Retina (tissue), 1 donor: Measurements from ENCODE around the gene CPT1C.
"Not testable (repeated sequence)": the region's sequence is repeated elsewhere in the genome, so short reads cannot be mapped to it uniquely, and the experiment has no call there.

ENCODE experiments used
- DNase-seq: peaks from one replicate; pipeline ENCODE4 v3.0.0-alpha.2; 2016

CPT1C gene

DNA sequence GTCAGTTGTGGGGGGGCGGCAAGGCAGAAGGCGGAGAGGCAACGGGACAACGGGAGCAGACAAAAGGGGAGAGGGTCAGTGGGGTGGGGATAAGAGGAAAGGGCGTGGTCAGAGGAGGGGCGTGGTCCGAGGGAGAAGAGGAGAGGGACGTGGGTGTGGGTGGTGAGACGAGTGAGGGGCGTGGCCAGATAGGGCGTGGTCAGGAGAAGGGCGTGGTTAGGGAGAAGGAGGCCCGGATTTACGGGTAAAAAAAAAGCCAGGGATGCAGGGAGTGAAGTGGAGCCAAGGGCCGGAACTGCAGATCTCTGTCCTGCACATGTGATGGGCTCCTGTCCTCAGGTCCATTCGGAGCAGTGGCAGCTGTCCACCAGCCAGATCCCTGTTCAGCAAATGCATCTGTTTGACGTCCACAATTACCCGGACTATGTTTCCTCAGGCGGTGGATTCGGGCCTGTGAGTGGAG is 21.5 kb downstream of the CPT1C start:
- DNase-seq: no peak

DNA sequence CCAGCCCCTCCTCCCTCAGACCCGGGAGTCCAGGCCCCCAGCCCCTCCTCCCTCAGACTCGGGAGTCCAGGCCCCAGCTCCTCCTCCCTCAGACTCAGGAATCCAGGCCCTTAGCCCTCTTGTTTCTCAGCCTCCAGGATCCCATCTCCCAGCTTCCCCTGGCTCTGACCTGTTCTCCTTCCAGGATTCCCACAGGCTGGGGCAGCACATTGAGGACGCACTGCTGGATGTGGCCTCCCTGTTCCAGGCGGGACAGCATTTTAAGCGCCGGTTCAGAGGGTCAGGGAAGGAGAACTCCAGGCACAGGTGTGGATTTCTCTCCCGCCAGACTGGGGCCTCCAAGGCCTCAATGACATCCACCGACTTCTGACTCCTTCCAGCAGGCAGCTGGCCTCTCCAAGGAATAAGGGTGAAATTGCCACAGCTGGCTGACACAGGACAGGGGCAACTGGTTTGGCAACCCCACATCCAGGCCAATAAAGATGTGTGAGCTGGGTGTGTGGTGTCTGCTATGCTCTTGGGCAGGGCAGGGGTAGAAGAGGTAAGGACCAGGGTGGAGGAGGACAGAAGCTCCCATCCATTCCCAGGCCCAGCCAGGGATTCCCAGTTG is 22.4 kb downstream of the CPT1C start:
- DNase-seq: no peak

- no peak for DNase-seq
Observed at GRCh38 chr19:49716154-49716553, 25.2 kb downstream of the CPT1C start.

GRCh38 chr19:49718511-49718910 is 27.6 kb downstream of the CPT1C start:
- DNase-seq: no peak

- no peak for DNase-seq
Observed at GRCh38 chr19:49718991-49719390, 28.1 kb downstream of the CPT1C start.

- DNase-seq: not testable (repeated sequence)
Observed at GRCh38 chr19:49719420-49719819, 28.5 kb downstream of the CPT1C start.

- no peak for DNase-seq
Observed at GRCh38 chr19:49727217-49728030, 36.5 kb downstream of the CPT1C start.

DNA sequence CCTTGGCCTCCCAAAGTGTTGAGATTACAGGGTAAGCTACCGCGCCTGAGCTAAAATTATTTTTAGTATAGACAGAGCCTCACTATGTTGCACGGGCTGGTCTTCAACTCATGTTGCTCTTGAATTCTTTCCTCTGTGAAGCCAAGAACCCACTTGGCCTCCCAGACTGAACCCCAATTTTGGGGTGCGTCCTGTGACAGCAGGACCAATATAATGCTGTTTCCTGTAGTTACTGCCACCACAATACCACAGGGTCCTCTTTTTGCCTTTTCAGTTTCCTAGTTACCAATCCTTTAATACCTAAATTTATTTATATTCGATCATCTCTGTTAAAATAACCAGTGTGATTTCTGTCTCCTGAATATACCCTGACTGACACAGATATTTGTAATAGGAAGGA is 39.2 kb downstream of the CPT1C start:
- DNase-seq: no peak

DNA sequence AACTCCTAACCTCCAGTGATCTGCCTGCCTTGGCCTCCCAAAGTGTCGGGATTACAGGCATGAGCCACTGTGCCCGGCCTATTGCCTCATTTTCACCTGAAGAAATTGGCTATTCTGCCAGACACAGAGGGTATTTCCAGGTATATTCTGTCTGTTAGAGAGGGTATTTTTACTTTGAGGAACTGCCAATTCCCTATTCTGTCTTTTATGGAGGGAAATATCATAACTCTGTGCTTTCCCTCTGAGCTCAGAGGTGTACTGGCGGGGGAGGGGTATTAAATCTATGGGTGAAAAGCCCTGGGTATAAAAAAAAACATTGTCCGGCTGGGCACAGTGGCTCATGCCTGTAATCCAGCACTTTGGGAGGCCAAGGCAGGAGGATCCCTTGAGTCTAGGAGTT is 47.4 kb downstream of the CPT1C start:
- DNase-seq: no peak

DNA sequence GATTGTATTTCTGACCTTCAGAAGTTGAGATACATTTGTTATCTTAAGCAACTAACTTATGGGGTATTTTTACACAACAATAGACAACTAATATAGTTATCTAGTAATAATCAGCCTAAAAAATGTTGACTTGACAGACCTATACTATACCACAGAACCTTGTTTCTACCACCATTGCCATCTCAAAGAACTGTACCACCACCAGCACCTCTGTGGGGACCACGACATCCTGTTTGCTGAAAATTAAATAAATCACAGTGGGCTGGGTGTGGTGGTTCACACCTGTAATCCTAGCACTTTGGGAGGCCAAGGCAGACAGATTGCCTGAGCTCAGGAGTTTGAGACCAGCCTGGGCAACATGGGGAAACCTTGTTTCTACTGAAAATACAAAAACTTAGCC is 48.2 kb downstream of the CPT1C start:
- DNase-seq: no peak

- no peak for DNase-seq
Observed at GRCh38 chr19:49739933-49740332, 49.0 kb downstream of the CPT1C start.

GRCh38 chr19:49741210-49741844 is 50.4 kb downstream of the CPT1C start:
- DNase-seq: no peak

GRCh38 chr19:49744946-49745381 is 54.0 kb downstream of the CPT1C start:
- DNase-seq: no peak

GRCh38 chr19:49746206-49746958 is 55.5 kb downstream of the CPT1C start:
- DNase-seq: peak; percentile 29

DNA sequence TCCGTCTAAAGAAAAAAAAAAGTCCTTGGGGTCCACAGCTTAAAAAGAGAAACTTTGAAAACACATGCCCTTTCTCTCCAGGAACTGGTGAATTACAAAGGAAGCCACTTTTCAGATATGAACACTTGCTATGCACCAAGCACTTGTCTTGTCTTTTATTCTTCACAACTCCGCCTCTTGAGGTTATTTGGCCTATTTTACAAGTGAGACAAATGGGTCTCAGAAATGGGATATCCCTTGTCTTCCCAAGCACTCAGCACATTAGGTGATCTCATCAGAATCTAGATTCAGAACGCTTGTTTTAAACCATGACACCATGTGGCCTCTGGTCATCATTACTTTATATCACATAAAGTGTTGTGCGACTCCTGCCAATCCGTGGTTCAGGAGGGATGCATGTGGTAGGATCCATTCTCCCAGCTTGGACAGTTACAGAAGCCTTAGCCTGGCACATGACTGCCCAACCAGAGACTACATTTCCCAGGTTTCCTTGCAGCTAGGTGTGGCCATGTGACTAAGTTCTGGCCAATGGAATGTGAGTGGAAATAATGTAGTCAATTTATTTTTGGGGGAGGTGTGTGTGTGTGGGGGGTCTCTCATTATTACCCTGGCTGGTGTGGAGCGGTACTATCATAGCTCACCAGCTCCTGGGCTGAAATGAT is 58.3 kb downstream of the CPT1C start:
- no peak for DNase-seq

DNA sequence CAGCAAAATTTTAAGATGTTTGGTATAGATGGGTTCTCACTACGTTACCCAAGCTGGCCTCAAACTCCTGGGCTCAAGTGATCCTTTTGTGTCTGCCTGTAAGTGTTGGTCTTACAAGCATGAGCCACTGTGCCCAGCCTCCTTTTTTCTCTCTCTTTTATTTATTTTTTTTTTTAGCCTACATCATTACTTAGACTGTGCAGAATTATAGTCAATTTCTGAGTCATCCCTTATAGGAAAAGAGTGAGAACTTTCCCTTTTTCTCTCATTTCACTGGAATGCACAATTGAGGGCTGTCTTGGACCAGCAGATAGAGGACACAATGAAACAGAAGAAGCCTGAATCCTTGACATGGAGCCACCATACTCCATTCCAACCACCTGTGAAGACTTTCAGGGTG is 58.9 kb downstream of the CPT1C start:
- no peak for DNase-seq

- DNase-seq: no peak
Observed at GRCh38 chr19:49752701-49753100, 61.8 kb downstream of the CPT1C start.

GRCh38 chr19:49755956-49756355 is 65.0 kb downstream of the CPT1C start:
- DNase-seq: no peak

GRCh38 chr19:49758292-49758691 is 67.4 kb downstream of the CPT1C start:
- DNase-seq: no peak

DNA sequence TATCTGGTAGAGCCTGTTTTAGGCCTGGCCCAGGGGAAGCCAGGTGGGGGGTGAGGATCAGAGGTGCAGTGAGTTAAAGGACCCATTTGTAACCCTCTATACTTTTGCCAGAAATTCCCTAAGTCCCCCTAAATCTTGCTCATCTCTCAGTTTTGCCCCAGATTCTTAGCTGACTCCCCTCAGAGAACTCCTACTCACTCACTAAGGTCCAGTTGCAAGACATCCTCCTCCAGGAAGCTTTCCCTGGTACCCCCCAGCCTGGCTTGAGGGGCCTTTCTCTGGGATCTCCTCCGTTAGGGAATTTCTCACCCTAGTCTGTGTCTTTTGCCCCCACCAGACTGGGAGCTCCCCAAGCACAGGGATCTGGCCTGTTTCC is 70.3 kb downstream of the CPT1C start:
- no peak for DNase-seq

GRCh38 chr19:49761625-49762311 is 70.9 kb downstream of the CPT1C start:
- no peak for DNase-seq

DNA sequence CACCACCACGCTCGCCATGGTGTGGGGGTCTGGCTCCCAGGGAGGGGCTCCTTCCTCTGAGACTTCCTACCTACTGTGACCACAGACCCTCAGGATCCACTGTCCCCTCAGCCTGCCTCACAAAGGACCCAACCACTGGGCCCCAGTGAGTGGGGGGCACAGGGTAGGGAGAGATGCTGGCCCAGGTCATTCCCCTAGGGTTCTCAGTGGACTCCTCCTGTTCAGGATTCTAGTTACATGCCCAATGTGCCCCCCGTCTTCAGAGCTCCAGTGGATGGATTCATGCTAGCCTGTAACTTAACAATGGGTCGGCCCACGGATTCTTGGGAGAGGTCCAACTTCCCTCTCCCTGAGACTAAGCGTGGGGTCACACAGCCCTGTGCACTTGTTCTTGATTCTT is 72.3 kb downstream of the CPT1C start, which contains the start of gene TSKS:
Gene TSKS, minus strand, starts transcription at position 77 of the 400 bp plus-strand sequence. Its CDS starts 59 bp downstream, at position 18.
- no peak for DNase-seq
